GM12874 (cell line): ENCODE data around the gene GRK2.

Experiments
- TF ChIP-seq, protein P1 (sequence below): IDR thresholded peaks from 2 replicates; pipeline ENCODE4 v1.5.1; 2011; ENCODE audit warnings: low read depth, mild to moderate bottlenecking, control low read depth, low read length, moderate library complexity; ENCODE audit not compliant: insufficient read depth

The GRK2 gene

GRCh38 chr11:67320691-67321090, 54.4 kb downstream of the GRK2 start:
- TF ChIP-seq, protein P1, sequence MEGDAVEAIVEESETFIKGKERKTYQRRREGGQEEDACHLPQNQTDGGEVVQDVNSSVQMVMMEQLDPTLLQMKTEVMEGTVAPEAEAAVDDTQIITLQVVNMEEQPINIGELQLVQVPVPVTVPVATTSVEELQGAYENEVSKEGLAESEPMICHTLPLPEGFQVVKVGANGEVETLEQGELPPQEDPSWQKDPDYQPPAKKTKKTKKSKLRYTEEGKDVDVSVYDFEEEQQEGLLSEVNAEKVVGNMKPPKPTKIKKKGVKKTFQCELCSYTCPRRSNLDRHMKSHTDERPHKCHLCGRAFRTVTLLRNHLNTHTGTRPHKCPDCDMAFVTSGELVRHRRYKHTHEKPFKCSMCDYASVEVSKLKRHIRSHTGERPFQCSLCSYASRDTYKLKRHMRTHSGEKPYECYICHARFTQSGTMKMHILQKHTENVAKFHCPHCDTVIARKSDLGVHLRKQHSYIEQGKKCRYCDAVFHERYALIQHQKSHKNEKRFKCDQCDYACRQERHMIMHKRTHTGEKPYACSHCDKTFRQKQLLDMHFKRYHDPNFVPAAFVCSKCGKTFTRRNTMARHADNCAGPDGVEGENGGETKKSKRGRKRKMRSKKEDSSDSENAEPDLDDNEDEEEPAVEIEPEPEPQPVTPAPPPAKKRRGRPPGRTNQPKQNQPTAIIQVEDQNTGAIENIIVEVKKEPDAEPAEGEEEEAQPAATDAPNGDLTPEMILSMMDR, result no peak

GRCh38 chr11:67321313-67321871, 55.1 kb downstream of the GRK2 start:
- TF ChIP-seq, protein P1, result no peak

DNA sequence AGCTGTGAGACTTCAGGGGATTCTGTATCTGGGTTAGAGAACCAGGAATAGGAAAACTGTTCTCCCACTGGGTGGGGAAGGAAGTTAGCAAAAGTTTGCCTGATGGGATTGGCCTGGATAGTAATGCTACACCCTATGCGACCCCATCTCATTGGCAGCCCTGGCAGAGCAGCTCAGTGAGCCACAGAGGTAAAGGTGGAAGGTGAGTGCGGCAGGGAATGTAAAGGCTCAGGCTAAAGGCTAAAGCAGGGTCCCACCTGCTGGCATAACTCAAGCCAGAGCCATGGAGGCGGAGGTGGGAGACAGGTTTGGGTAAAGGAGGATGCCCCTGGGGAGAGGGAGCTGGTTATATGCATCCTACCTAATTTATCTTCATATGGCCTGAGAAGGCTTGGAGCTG, 55.8 kb downstream of the GRK2 start:
- TF ChIP-seq, protein P1, result no peak

DNA sequence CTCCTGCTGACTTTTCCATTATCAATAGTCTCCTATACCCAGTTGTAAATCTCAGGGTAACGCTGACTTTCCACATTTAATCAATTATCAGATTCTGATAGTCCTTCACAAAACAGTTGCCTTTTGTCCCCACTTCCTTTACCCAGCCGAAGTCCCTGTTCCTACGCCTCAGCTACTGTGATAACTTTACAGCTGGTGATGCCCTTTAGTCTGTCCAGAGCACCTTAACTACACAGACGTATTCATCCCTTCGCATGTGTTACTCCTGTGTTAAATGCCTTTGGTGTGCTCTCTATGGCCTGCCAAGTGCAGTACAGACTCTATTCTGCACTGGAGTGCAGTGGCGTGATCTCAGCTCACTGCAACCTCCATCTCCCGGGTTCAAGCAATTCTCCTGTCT, 57.3 kb downstream of the GRK2 start:
- TF ChIP-seq, protein P1, result no peak

DNA sequence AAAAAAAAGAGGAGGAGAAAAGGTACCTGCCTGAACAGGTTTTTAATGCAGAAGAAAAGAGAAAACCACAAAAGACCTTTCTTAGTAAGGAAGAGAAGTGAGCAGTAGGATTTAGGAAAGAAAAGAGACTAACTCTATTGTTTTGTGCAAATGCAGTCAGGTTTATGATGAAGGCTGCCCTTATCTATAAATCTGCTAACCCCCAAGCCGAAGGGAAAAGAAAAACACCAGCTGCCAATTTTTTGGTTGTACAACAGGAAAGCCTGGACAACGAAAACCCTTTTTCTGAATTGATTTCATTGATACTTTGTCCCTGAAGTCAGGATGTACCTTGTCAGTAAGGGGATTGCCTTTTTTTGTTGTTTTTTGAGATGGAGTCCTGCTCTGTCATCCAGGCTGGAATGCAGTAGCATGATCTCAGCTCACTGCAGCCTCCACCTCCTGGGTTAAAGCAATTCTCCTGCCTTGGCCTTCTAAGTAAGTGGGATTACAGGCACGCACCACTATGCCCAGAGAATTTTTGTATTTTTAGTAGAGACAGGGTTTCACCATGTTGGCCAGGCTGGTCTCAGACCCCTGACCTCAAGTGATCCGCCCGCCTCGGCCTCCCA, 65.9 kb downstream of the GRK2 start:
- TF ChIP-seq, protein P1, result no peak
